ENCODE results near the gene AVPR2.

GRCh38 chrX:153883163-153883843 lies 21.2 kb upstream of the AVPR2 start:
- TF ChIP-seq CTCF (IDR thresholded peaks at IDR 0.05) (no peak), POLR2A (IDR thresholded peaks at IDR 0.05; ENCODE audit: low read depth) (no peak)

Data from esophagus muscularis mucosa (tissue), 3 donors.